ENCODE data around the gene CDK5. TPM values are rescaled to one million over a fixed set of nuclear protein-coding genes. Genes with fewer than 3 reads are reported as not detected.
A peak's percentile ranks its signal among the peaks of the same experiment; 100 is the strongest.

CDK5 gene
- total and polyA plus RNA-seq, 2 of the 13 experiments (the other 11 are each of a cell fraction or from before 2014, with no cell fraction given) = 16.4 to 21.3 TPM

- TF ChIP-seq SP4 (CRISPR knock-in tag; IDR thresholded peaks at IDR 0.05) (peak; percentile 69; the same call in 1 of the 2 replicates), NFAT5 (CRISPR knock-in tag; IDR thresholded peaks at IDR 0.05) (peak; percentile 75), NONO (IDR thresholded peaks at IDR 0.05) (no peak), NONO (CRISPR knock-in tag; conservative IDR thresholded peaks at IDR 0.05) (peak; percentile 81), KMT2A (CRISPR knock-in tag; IDR thresholded peaks at IDR 0.05) (no peak; the same call in 1 of the 2 replicates), ZNF512B (CRISPR knock-in tag; IDR thresholded peaks at IDR 0.05; ENCODE audit: borderline replicate concordance) (no peak), ZNF232 (CRISPR knock-in tag; IDR thresholded peaks at IDR 0.05; ENCODE audit: borderline replicate concordance) (peak; percentile 55; the same call in 1 of the 2 replicates), NFE2L2 (IDR thresholded peaks at IDR 0.05; ENCODE audit: low read length) (no peak), REPIN1 (CRISPR knock-in tag; IDR thresholded peaks at IDR 0.05; ENCODE audit: borderline replicate concordance, low read depth) (peak; percentile 82; the same call in 1 of the 2 replicates), ZMYM3 (CRISPR knock-in tag; IDR thresholded peaks at IDR 0.05) (no peak), SNAPC5 (CRISPR knock-in tag; IDR thresholded peaks at IDR 0.05; ENCODE audit: borderline replicate concordance) (peak; percentile 84; the same call in 1 of the 2 replicates), POGK (CRISPR knock-in tag; conservative IDR thresholded peaks at IDR 0.05) (peak; percentile 67; the same call in 1 of the 2 replicates), TEF (CRISPR knock-in tag; IDR thresholded peaks at IDR 0.05) (peak; percentile 10; the same call in 1 of the 2 replicates), POLR2AphosphoS5 (IDR thresholded peaks at IDR 0.05; ENCODE audit: low read depth, low read length) (peak; percentile 68), ZNF180 (CRISPR knock-in tag; IDR thresholded peaks at IDR 0.05; ENCODE audit: borderline replicate concordance, low read depth) (no peak), KMT2B (CRISPR knock-in tag; IDR thresholded peaks at IDR 0.05) (no peak), HES4 (CRISPR knock-in tag; IDR thresholded peaks at IDR 0.05; ENCODE audit: borderline replicate concordance) (no peak)
These were observed 22.9 kb upstream of the CDK5 start, which contains the start of gene FASTK (continued) for GRCh38 chr7:151080522-151081169.

All from HepG2 (cell line).